Mucosa of rectum (tissue), 2 donors: ENCODE results near the gene HOXC4.
A peak's percentile ranks its signal among the peaks of the same experiment; 100 is the strongest.

Experiments
- H3K27ac ChIP-seq, 2 donors: one replicate each; pipeline ENCODE4 v1.7.0; 2013; ENCODE audit warnings: inconsistent platforms in 2 of 2, low read depth in 2 of 2, low read length in 2 of 2
- H3K27me3 ChIP-seq, 2 donors: one replicate each; pipeline ENCODE4 v1.7.0; 2013; ENCODE audit warnings: low read length in 2 of 2; ENCODE audit not compliant: control insufficient read depth in 2 of 2, insufficient read depth in 2 of 2
- H3K36me3 ChIP-seq, 2 donors: one replicate each; pipeline ENCODE4 v1.7.0; 2013; ENCODE audit warnings: low read length in 2 of 2; ENCODE audit not compliant: control insufficient read depth in 2 of 2, insufficient read depth in 2 of 2
- H3K4me1 ChIP-seq, 2 donors: one replicate each; pipeline ENCODE4 v1.7.0; 2013; ENCODE audit warnings: low read length in 2 of 2, mild to moderate bottlenecking in 1 of 2; ENCODE audit not compliant: control insufficient read depth in 2 of 2, insufficient read depth in 2 of 2
- H3K4me3 ChIP-seq, 2 donors: one replicate each; pipeline ENCODE4 v1.7.0; 2013; ENCODE audit warnings: low read length in 2 of 2
- H3K9ac ChIP-seq, 2 donors: one replicate each; pipeline ENCODE4 v1.7.0; 2013; ENCODE audit warnings: low read length in 2 of 2, low read depth in 1 of 2, mild to moderate bottlenecking in 1 of 2
- H3K9me3 ChIP-seq, 2 donors: one replicate each; pipeline ENCODE4 v1.7.0; 2013; ENCODE audit warnings: low read length in 2 of 2; ENCODE audit not compliant: control insufficient read depth in 2 of 2
- donor health status: healthy.
- donor health status: Normal muscosa, but diverticular disease.

The HOXC4 gene

DNA sequence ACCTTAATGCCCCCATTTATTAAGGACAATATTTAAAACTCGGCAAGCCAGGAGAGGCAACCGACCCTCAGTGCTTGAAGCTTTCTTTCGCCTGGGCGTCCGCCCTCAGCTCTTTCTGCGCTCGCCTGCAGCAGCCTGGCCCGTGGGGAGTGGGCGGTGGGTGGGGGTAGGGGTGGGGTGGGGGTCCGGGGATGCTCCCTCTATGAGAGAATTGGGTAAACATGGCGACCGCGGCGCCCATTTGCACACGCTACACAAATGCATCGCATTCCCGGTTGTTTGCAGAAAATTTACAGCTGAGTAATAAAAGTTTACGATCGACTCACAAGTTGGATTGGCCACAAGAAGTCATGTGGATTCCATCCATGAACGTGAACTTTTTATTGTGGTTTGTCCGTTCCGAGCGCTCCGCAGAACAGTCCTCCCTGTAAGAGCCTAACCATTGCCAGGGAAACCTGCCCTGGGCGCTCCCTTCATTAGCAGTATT, 37.1 kb upstream of the HOXC4 start:
- no peak overlapping the region for H3K27ac ChIP-seq

DNA sequence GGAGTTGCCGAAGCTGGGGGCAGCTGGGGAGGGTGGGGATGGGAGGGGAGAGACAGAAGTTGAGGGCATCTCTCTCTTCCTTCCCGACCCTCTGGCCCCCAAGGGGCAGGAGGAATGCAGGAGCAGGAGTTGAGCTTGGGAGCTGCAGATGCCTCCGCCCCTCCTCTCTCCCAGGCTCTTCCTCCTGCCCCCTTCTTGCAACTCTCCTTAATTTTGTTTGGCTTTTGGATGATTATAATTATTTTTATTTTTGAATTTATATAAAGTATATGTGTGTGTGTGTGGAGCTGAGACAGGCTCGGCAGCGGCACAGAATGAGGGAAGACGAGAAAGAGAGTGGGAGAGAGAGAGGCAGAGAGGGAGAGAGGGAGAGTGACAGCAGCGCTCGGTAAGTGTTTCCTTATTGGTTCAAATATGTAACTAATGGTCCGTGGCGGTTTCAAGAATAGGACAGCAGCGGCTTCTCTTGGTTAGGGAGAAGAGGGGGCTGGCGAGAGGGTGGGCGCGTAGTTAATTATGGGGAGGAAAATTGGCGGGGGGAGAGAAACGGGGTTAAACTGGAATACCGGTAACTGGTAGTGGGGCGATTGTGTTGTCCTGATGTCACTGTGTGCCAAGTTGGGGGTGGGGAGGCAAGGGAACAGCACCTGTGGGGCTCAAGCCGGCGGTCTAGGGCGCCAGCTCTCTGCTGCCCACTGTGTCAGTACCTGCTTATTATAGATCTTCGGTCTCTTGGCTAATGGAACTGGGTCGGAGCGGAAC, 36.4 kb upstream of the HOXC4 start:
- Histone ChIP-seq H3K4me1 (peaks cover 0 to 2% of the 10 kb centered on the region in 2 donors), H3K4me3 (peak overlapping the region; percentile 38 to 64), H3K9me3 (no peaks in the 10 kb centered on the region), H3K36me3 (no peaks in the 10 kb centered on the region), H3K27me3 (peaks cover 75 to 85% of the 10 kb centered on the region in 2 donors), H3K27ac (no peak overlapping the region), H3K9ac (peak overlapping the region; percentile 2 to 6)

More for the DNA sequence above, 37.1 kb upstream of the HOXC4 start:
- Histone ChIP-seq H3K9me3 (no peaks in the 10 kb centered on the region), H3K27me3 (peaks cover 71 to 79% of the 10 kb centered on the region in 2 donors), H3K9ac (no peak overlapping the region), H3K36me3 (no peaks in the 10 kb centered on the region), H3K4me1 (peaks cover 0 to 2% of the 10 kb centered on the region in 2 donors), H3K4me3 (no peak overlapping the region)

DNA sequence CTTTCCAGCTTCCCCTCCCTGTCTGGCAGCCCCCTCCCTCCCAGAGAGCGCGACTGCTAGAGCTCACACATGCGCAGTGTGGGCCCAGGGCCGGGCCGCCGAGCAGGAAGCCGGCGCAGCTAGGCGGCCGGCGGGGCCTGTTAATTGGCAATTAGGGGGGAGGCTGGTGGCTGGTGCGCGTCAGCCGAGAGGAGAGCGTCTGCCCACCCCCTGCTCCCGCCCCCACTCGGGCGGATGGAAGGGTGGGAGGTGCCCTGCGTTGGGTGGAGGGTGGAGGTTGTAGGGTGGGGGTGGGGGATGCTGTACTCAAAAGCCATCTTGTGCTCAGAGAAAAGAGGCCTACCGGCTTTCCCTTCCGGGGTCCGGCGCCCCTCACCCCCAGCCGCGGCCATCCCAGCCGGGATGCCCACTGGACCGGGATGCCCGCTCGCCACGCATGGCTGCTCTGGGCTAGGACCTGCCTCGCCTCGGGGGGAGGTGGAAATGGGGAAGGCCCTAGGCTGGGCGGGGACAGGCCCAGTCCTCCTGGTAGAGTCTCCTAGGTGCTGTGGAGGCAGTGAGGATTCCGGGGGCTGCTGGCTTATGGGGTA, 35.7 kb upstream of the HOXC4 start:
- peak overlapping the region; percentile 38 to 64 for H3K4me3 ChIP-seq
- no peaks in the 10 kb centered on the region for H3K36me3 ChIP-seq
- no peaks in the 10 kb centered on the region for H3K9me3 ChIP-seq
- peaks cover 74 to 83% of the 10 kb centered on the region in 2 donors for H3K27me3 ChIP-seq
- peak overlapping the region; percentile 6 to 23 for H3K9ac ChIP-seq
- no peak overlapping the region for H3K27ac ChIP-seq
- H3K4me1 ChIP-seq = peaks cover 0 to 2% of the 10 kb centered on the region in 2 donors

GRCh38 chr12:54018468-54018984, 35.1 kb upstream of the HOXC4 start:
- Histone ChIP-seq H3K9me3 (no peaks in the 10 kb centered on the region), H3K27me3 (peaks cover 74 to 83% of the 10 kb centered on the region in 2 donors), H3K27ac (no peak overlapping the region), H3K9ac (peak overlapping the region in 1 of 2 donors; percentile 23), H3K4me1 (peaks cover 0 to 2% of the 10 kb centered on the region in 2 donors), H3K4me3 (peak overlapping the region; percentile 21 to 26), H3K36me3 (no peaks in the 10 kb centered on the region)

GRCh38 chr12:54019091-54019811, 34.4 kb upstream of the HOXC4 start:
- Histone ChIP-seq H3K36me3 (no peaks in the 10 kb centered on the region), H3K27ac (no peak overlapping the region), H3K9ac (no peak overlapping the region), H3K4me1 (peaks cover 0 to 2% of the 10 kb centered on the region in 2 donors), H3K9me3 (no peaks in the 10 kb centered on the region), H3K27me3 (peaks cover 76 to 84% of the 10 kb centered on the region in 2 donors), H3K4me3 (no peak overlapping the region)

- Histone ChIP-seq H3K27ac (no peak overlapping the region), H3K4me3 (no peak overlapping the region), H3K4me1 (peaks cover 0 to 2% of the 10 kb centered on the region in 2 donors), H3K36me3 (no peaks in the 10 kb centered on the region), H3K9me3 (no peaks in the 10 kb centered on the region), H3K27me3 (peaks cover 77 to 84% of the 10 kb centered on the region in 2 donors), H3K9ac (no peak overlapping the region)
These were observed 33.6 kb upstream of the HOXC4 start for GRCh38 chr12:54019924-54020590.

DNA sequence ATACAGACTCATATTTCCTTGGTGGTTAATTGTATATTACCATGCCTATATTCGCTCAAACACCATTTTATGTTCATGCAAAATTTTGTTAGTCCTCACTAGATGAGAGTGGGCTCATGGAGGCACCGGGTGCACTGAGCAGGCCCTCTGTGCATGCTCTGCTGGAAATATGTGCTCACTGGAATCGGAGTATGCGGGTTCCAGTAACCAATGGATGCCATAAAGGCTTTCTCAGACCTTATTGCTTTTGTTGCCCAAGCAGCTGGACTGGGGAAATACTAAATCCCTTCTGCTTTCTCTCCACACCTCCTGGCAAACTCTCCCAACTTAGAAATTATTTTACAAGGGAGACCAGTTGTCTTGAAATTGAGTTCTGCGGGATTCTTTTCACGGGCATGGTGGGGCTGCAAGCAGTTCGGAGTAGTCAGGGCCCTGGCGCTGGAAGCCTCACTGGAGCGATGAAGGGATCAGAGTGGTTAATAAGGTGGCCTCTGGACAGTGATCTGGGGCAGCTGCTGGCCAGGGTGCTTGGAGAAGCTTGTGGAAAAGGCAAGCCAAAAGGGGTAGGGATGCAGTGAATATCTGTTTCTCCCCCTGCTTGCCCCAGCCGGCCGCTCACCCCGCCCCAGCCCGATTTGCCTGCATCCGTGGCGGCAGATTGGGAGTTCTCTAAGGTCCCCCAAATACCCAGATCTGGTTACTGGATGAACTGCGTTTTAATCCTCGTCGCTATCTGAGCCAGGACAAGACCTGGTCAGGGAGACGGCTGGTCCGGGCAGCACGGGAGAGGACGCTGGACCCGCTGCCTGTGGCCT, 32.8 kb upstream of the HOXC4 start:
- H3K9ac ChIP-seq = no peak overlapping the region
- H3K36me3 ChIP-seq = no peaks in the 10 kb centered on the region
- H3K4me1 ChIP-seq = peaks cover 0 to 2% of the 10 kb centered on the region in 2 donors
- no peaks in the 10 kb centered on the region for H3K9me3 ChIP-seq
- H3K4me3 ChIP-seq = no peak overlapping the region
- H3K27me3 ChIP-seq = peaks cover 77 to 83% of the 10 kb centered on the region in 2 donors
- H3K27ac ChIP-seq = no peak overlapping the region

DNA sequence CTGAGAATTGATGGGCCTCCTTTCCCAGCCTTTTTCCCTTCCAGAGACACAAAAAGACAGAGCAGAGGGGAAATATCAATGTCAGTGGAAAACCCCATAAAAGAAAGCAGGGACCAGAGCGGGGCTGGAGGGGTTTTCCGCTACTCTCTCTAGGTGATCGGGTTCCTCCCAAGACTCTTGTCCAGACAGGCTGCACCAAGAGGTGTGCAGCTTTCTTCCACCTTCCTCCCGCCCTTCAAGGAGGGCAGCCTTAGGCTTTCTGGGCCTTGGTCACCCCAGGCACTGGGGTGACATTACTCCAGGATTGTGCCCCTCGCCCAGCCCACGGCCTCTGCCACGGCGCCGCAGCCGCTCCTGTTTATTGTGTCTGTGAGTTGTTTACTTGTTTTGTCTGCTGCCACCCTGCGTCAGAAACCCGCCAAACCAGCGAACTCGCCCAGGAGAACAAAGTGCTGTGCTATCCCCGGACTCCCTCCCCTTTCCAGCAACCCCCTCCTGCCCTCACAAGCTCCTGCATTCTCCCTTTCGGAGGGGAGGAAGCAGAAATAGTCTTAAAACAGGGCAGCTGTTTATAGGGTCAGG, 32.1 kb upstream of the HOXC4 start:
- H3K27me3 ChIP-seq = peaks cover 76 to 84% of the 10 kb centered on the region in 2 donors
- H3K36me3 ChIP-seq = no peaks in the 10 kb centered on the region
- no peak overlapping the region for H3K9ac ChIP-seq
- H3K4me3 ChIP-seq = no peak overlapping the region
- peaks cover 0 to 4% of the 10 kb centered on the region in 2 donors for H3K4me1 ChIP-seq
- no peaks in the 10 kb centered on the region for H3K9me3 ChIP-seq
- no peak overlapping the region for H3K27ac ChIP-seq
